Gastrocnemius medialis (tissue), 4 donors: Measurements from ENCODE around the gene SERINC2. TPM values are rescaled to one million over a fixed set of nuclear protein-coding genes. Genes with fewer than 3 reads are reported as not detected.

Experiments used
- ATAC-seq, 2 donors: fragments of 150-250 bp; one replicate each; pipeline ENCODE4 v1.9.1; 2016
- DNase-seq, 2 donors: peaks; one replicate each; pipeline ENCODE4 v3.0.0-alpha.2; 2019
- H3K27ac ChIP-seq, 4 donors: fragments of 200-600 bp; sonication (generic); 1 replicate in 1 of 4; 2 replicates in 3 of 4; pipeline ENCODE4 v1.5.1; 2016 to 2018; ENCODE audit warnings: mild to moderate bottlenecking in 2 of 4, moderate library complexity in 1 of 4
- H3K27me3 ChIP-seq, 3 donors: fragments of 200-600 bp; sonication (generic) in 2 of 3; 1 replicate in 1 of 3; 2 replicates in 2 of 3; pipeline versions ENCODE4 v1.5.1 to v1.6.0; 2016 to 2019; ENCODE audit warnings: mild to moderate bottlenecking in 1 of 3, moderate library complexity in 1 of 3
- H3K36me3 ChIP-seq, 2 donors: fragments of 200-600 bp; sonication (generic) in 1 of 2; one replicate each; pipeline ENCODE4 v1.5.1; 2017 to 2018
- H3K4me1 ChIP-seq, 2 donors: fragments of 200-600 bp; sonication (generic) in 1 of 2; one replicate each; pipeline ENCODE4 v1.5.1; 2016 to 2017; ENCODE audit warnings: mild to moderate bottlenecking in 2 of 2
- H3K4me3 ChIP-seq, 4 donors: fragments of 200-600 bp; sonication (generic) in 3 of 4; 1 replicate in 1 of 4; 2 replicates in 3 of 4; pipeline ENCODE4 v1.5.1; 2016 to 2019; ENCODE audit warnings: mild to moderate bottlenecking in 2 of 4
- H3K9me3 ChIP-seq, 3 donors: fragments of 200-600 bp; sonication (generic) in 2 of 3; 1 replicate in 1 of 3; 2 replicates in 2 of 3; pipeline ENCODE4 v1.5.1; 2016 to 2019
- CTCF ChIP-seq, 5 experiments: fragments of 450-650 bp in 3 of 5; fragments of 200-600 bp in 2 of 5; sonication (generic) in 2 of 5; IDR thresholded peaks in 4 of 5; conservative IDR thresholded peaks in 1 of 5; 1 replicate in 4 of 5; 2 replicates in 1 of 5; pipeline ENCODE4 v1.5.1; 2016 to 2019; ENCODE audit warnings: antibody characterized with exemption in 5 of 5, mild to moderate bottlenecking in 3 of 5, moderate library complexity in 3 of 5
- POLR2A ChIP-seq, 2 donors: fragments of 450-650 bp; IDR thresholded peaks; one replicate each; pipeline ENCODE4 v1.6.1; 2017; ENCODE audit warnings: antibody characterized with exemption in 2 of 2, mild to moderate bottlenecking in 2 of 2, moderate library complexity in 2 of 2
- in situ Hi-C, 4 donors: fragments of 200-750 bp; cut with MboI; loops; one replicate each; pipeline versions ENCODE4 v1.15.0 to v1.8.0; 2017; ENCODE audit warnings: low sequenced_read_pairs in 4 of 4
- intact Hi-C: fragments of 100-400 bp; cut with DNase I; formaldehyde crosslinking; loops from one replicate; pipeline ENCODE4 v1.15.1; 2023; ENCODE audit warnings: low total_unique reads
- total RNA-seq, 4 donors: library from RNA; depleted of rRNA; stranded (reverse); fragments of >200 nt; gene quantifications; one replicate each; pipeline versions ENCODE4 v1.1.0 to v1.2.3, GENCODE V29; 2016

The SERINC2 gene
- total RNA-seq, 4 donors from 2014 or later: 21.2 to 53.4 (median 35.9) TPM

GRCh38 chr1:31413405-31414001, 490 bp downstream of the SERINC2 start:
- TF ChIP-seq CTCF (IDR thresholded peaks at IDR 0.05 in 4 of 5, conservative IDR thresholded peaks at IDR 0.05 in 1 of 5): no peak
- peak; percentile 60 to 69 for TF ChIP-seq POLR2A (IDR thresholded peaks at IDR 0.05)
- peak overlapping the region; percentile 93 to 99 (median 98) for H3K27ac ChIP-seq
- H3K27me3 ChIP-seq: no peaks in the 10 kb centered on the region
- peak overlapping the region; percentile 74 to 95 (median 90) for H3K4me3 ChIP-seq
- DNase-seq: peak; percentile 81 to 90
- H3K4me1 ChIP-seq: peaks cover 5 to 14% of the 10 kb centered on the region in 2 donors
- H3K36me3 ChIP-seq: no peaks in the 10 kb centered on the region
- intact Hi-C loops (loop anchor here (2.0 kb wide), 1 partner anchor 41 kb away; the partner anchor contains the start of gene FABP3), in situ Hi-C loops (no loop called here)
- peak; percentile 76 to 78 for ATAC-seq
- no peaks in the 10 kb centered on the region for H3K9me3 ChIP-seq

GRCh38 chr1:31414980-31415370, 2.0 kb downstream of the SERINC2 start:
- TF ChIP-seq CTCF (IDR thresholded peaks at IDR 0.05 in 4 of 5, conservative IDR thresholded peaks at IDR 0.05 in 1 of 5) (no peak), POLR2A (IDR thresholded peaks at IDR 0.05) (no peak)
- Histone ChIP-seq H3K27me3 (no peaks in the 10 kb centered on the region), H3K36me3 (no peaks in the 10 kb centered on the region), H3K9me3 (no peaks in the 10 kb centered on the region), H3K4me3 (peak overlapping the region in 1 of 4 donors; percentile 91), H3K27ac (peak overlapping the region; percentile 93 to 99 (median 98)), H3K4me1 (peaks cover 5 to 15% of the 10 kb centered on the region in 2 donors)
- in situ Hi-C loops (no loop called here), intact Hi-C loops (no loop called here)
- ATAC-seq: no peak
- no peak for DNase-seq

GRCh38 chr1:31415658-31416057, 2.6 kb downstream of the SERINC2 start:
- intact Hi-C loops (no loop called here), in situ Hi-C loops (no loop called here)
- no peak for ATAC-seq

GRCh38 chr1:31416101-31416736, 3.2 kb downstream of the SERINC2 start:
- H3K4me3 ChIP-seq: no peak overlapping the region
- DNase-seq: peak; percentile 58 to 80
- H3K4me1 ChIP-seq: peaks cover 5 to 16% of the 10 kb centered on the region in 2 donors
- in situ Hi-C loops (no loop called here), intact Hi-C loops (no loop called here)
- no peaks in the 10 kb centered on the region for H3K9me3 ChIP-seq
- H3K27ac ChIP-seq: peak overlapping the region; percentile 93 to 99 (median 98)
- no peaks in the 10 kb centered on the region for H3K27me3 ChIP-seq
- ATAC-seq: peak; percentile 47 to 57
- TF ChIP-seq CTCF (IDR thresholded peaks at IDR 0.05 in 4 of 5, conservative IDR thresholded peaks at IDR 0.05 in 1 of 5) (no peak), POLR2A (IDR thresholded peaks at IDR 0.05) (no peak)
- H3K36me3 ChIP-seq: no peaks in the 10 kb centered on the region

More at GRCh38 chr1:31415658-31416057, 2.6 kb downstream of the SERINC2 start:
- peaks cover 5 to 15% of the 10 kb centered on the region in 2 donors for H3K4me1 ChIP-seq
- H3K27ac ChIP-seq: peak overlapping the region; percentile 93 to 99 (median 98)
- no peaks in the 10 kb centered on the region for H3K36me3 ChIP-seq
- no peak for TF ChIP-seq POLR2A (IDR thresholded peaks at IDR 0.05)
- TF ChIP-seq CTCF (IDR thresholded peaks at IDR 0.05 in 4 of 5, conservative IDR thresholded peaks at IDR 0.05 in 1 of 5): no peak
- H3K27me3 ChIP-seq: no peaks in the 10 kb centered on the region
- H3K4me3 ChIP-seq: no peak overlapping the region
- no peak for DNase-seq
- H3K9me3 ChIP-seq: no peaks in the 10 kb centered on the region
